Osteocyte (in vitro differentiated cells): Measurements from ENCODE around the gene MRPS16. TPM values are rescaled to one million over a fixed set of nuclear protein-coding genes. Genes with fewer than 3 reads are reported as not detected.

Experiments used
- DNase-seq: peaks from one replicate; pipeline ENCODE4 v3.0.0; 2021; ENCODE audit warnings: mixed read lengths; ENCODE audit not compliant: unreplicated experiment; ENCODE audit errors: extremely low spot score
- H3K27ac Mint-ChIP-seq: one replicate; pipeline ENCODE4 v1.8.0; 2021; ENCODE audit warnings: mild to moderate bottlenecking, mixed read lengths; ENCODE audit not compliant: unreplicated experiment
- H3K27me3 Mint-ChIP-seq: one replicate; pipeline ENCODE4 v1.8.0; 2021; ENCODE audit warnings: mixed read lengths; ENCODE audit not compliant: unreplicated experiment
- H3K36me3 Mint-ChIP-seq: one replicate; pipeline ENCODE4 v1.8.0; 2021; ENCODE audit warnings: mixed read lengths; ENCODE audit not compliant: unreplicated experiment
- H3K4me1 Mint-ChIP-seq: one replicate; pipeline ENCODE4 v1.8.0; 2021; ENCODE audit warnings: mixed read lengths; ENCODE audit not compliant: unreplicated experiment
- H3K4me3 Mint-ChIP-seq: one replicate; pipeline ENCODE4 v1.8.0; 2021; ENCODE audit warnings: mild to moderate bottlenecking, moderate library complexity, mixed read lengths; ENCODE audit not compliant: unreplicated experiment
- H3K9me3 Mint-ChIP-seq: one replicate; pipeline ENCODE4 v1.8.0; 2021; ENCODE audit warnings: mixed read lengths; ENCODE audit not compliant: unreplicated experiment
- CTCF ChIP-seq: fragments of 200-600 bp; sonication (generic); IDR thresholded peaks from 2 replicates; pipeline ENCODE4 v1.5.0; 2021; ENCODE audit warnings: antibody characterized with exemption, mild to moderate bottlenecking, moderate library complexity
- total RNA-seq: library from RNA; stranded (reverse); gene quantifications from 2 replicates; pipeline ENCODE4 v1.2.1, GENCODE V29; 2021

The MRPS16 gene
- total RNA-seq, 1 donor from 2014 or later, result 78.6 TPM

- Mint-ChIP-seq H3K36me3 (peaks cover 31% of the 10 kb centered on the region), H3K4me1 (no peaks in the 10 kb centered on the region), H3K9me3 (no peaks in the 10 kb centered on the region), H3K4me3 (no peak overlapping the region), H3K27me3 (no peaks in the 10 kb centered on the region), H3K27ac (no peak overlapping the region)
- DNase-seq, result no peak
- no peak for TF ChIP-seq CTCF
Observed at GRCh38 chr10:73229567-73229966, 22.9 kb downstream of the MRPS16 start.

- Mint-ChIP-seq H3K4me1 (no peaks in the 10 kb centered on the region), H3K27ac (no peak overlapping the region), H3K27me3 (no peaks in the 10 kb centered on the region), H3K4me3 (no peak overlapping the region), H3K36me3 (peaks cover 28% of the 10 kb centered on the region), H3K9me3 (no peaks in the 10 kb centered on the region)
- DNase-seq, result no peak
- no peak for TF ChIP-seq CTCF
Observed at GRCh38 chr10:73228247-73228646, 24.2 kb downstream of the MRPS16 start.

- Mint-ChIP-seq H3K9me3 (no peaks in the 10 kb centered on the region), H3K27me3 (no peaks in the 10 kb centered on the region), H3K4me3 (no peak overlapping the region), H3K4me1 (no peaks in the 10 kb centered on the region), H3K36me3 (peaks cover 28% of the 10 kb centered on the region), H3K27ac (no peak overlapping the region)
- DNase-seq, result no peak
- TF ChIP-seq CTCF, result no peak
Observed at GRCh38 chr10:73226663-73227062, 25.8 kb downstream of the MRPS16 start.

GRCh38 chr10:73225518-73225917 lies 26.9 kb downstream of the MRPS16 start:
- DNase-seq, result no peak
- Mint-ChIP-seq H3K4me1 (no peaks in the 10 kb centered on the region), H3K36me3 (peaks cover 21% of the 10 kb centered on the region), H3K27ac (no peak overlapping the region), H3K9me3 (no peaks in the 10 kb centered on the region), H3K27me3 (no peaks in the 10 kb centered on the region), H3K4me3 (no peak overlapping the region)
- no peak for TF ChIP-seq CTCF

GRCh38 chr10:73220989-73221388 lies 31.5 kb downstream of the MRPS16 start:
- DNase-seq, result no peak
- peaks cover 2% of the 10 kb centered on the region for H3K4me1 Mint-ChIP-seq
- no peak for TF ChIP-seq CTCF
- H3K36me3 Mint-ChIP-seq, result peaks cover 31% of the 10 kb centered on the region
- H3K4me3 Mint-ChIP-seq, result no peak overlapping the region
- no peaks in the 10 kb centered on the region for H3K27me3 Mint-ChIP-seq
- H3K9me3 Mint-ChIP-seq, result no peaks in the 10 kb centered on the region
- H3K27ac Mint-ChIP-seq, result no peak overlapping the region
